HepG2 (cell line): ENCODE data around the gene CSHL1. TPM values are rescaled to one million over a fixed set of nuclear protein-coding genes. Genes with fewer than 3 reads are reported as not detected.

Source experiments
- HDAC1 ChIP-seq: sonication (generic); formaldehyde crosslinking; IDR thresholded peaks from 2 replicates; pipeline ENCODE4 v1.5.1; 2020; ENCODE audit warnings: mild to moderate bottlenecking, missing genetic modification reagents
- IRF1 ChIP-seq: sonication (generic); formaldehyde crosslinking; IDR thresholded peaks from 2 replicates; pipeline ENCODE4 v1.4.0; 2020; ENCODE audit warnings: low read depth, mild to moderate bottlenecking, missing genetic modification reagents
- MED13 ChIP-seq: sonication (generic); formaldehyde crosslinking; IDR thresholded peaks from 2 replicates; pipeline ENCODE4 v1.5.0; 2020; ENCODE audit warnings: missing genetic modification reagents
- MTA3 ChIP-seq: sonication (generic); formaldehyde crosslinking; IDR thresholded peaks from 2 replicates; pipeline ENCODE4 v1.4.0; 2020; ENCODE audit warnings: missing genetic modification reagents
- NR1H2 ChIP-seq: sonication (generic); formaldehyde crosslinking; IDR thresholded peaks from 2 replicates; pipeline ENCODE4 v1.8.1; 2022; ENCODE audit warnings: low read depth, missing genetic modification reagents, borderline replicate concordance
- RERE ChIP-seq: IDR thresholded peaks from 2 replicates; pipeline ENCODE4 v1.6.1; 2016; ENCODE audit warnings: low read depth, missing genetic modification reagents, missing compliant biosample characterization
- TEAD3 ChIP-seq: optimal IDR thresholded peaks from 2 replicates; pipeline ENCODE3; 2016; ENCODE audit warnings: borderline replicate concordance
- TFDP2 ChIP-seq: sonication (generic); formaldehyde crosslinking; IDR thresholded peaks from 2 replicates; pipeline ENCODE4 v1.4.0; 2020; ENCODE audit warnings: missing genetic modification reagents
- ZBTB40 ChIP-seq, 2 experiments: fragments of 450-650 bp in 1 of 2; sonication (generic) in 1 of 2; formaldehyde crosslinking in 1 of 2; IDR thresholded peaks; 2 replicates each; pipeline versions ENCODE4 v1.6.1 to v1.8.0; 2016 to 2022; ENCODE audit warnings: antibody characterized with exemption in 1 of 2, mild to moderate bottlenecking in 1 of 2, missing genetic modification reagents in 1 of 2
- ZFYVE20 ChIP-seq: sonication (generic); formaldehyde crosslinking; IDR thresholded peaks from 2 replicates; pipeline ENCODE4 v1.8.0; 2023; ENCODE audit warnings: low read depth, mild to moderate bottlenecking, moderate library complexity, missing genetic modification reagents, borderline replicate concordance
- ZNF552 ChIP-seq: sonication (generic); formaldehyde crosslinking; IDR thresholded peaks from 2 replicates; pipeline ENCODE4 v1.9.0; 2022; ENCODE audit warnings: missing genetic modification reagents, mild to moderate bottlenecking, borderline replicate concordance
- ZNF841 ChIP-seq: sonication (generic); formaldehyde crosslinking; IDR thresholded peaks from 2 replicates; pipeline ENCODE4 v1.8.1; 2023; ENCODE audit warnings: missing genetic modification reagents, borderline replicate concordance
- polyA plus RNA-seq, 8 experiments: library from polyadenylated mRNA; depleted of rRNA in 3 of 8; stranded (reverse) in 7 of 8; unstranded in 1 of 8; fragments of >200 nt; fragmentation: Illumina TruSeq in 4 of 8; extraction: Trizol in 4 of 8; gene quantifications; 2 replicates each; pipeline versions ENCODE4 v1.2.1 to v1.2.3, GENCODE V29; 2011 to 2016; ENCODE audit warnings: low read depth in 4 of 8, missing spikeins in 1 of 8, mixed read lengths in 1 of 8; ENCODE audit not compliant: insufficient read depth in 1 of 8
- total RNA-seq, 5 experiments: library from RNA; depleted of rRNA; stranded (reverse); fragments of >200 nt; fragmentation: Illumina TruSeq; extraction: Trizol; gene quantifications; 2 replicates each; pipeline ENCODE4 v1.2.3, GENCODE V29; 2016; ENCODE audit warnings: low read depth in 1 of 5

Gene CSHL1
- total and polyA plus RNA-seq, 2 of the 13 experiments (the other 11 are each of a cell fraction or from before 2014, with no cell fraction given): not detected

- TF ChIP-seq IRF1 (CRISPR knock-in tag): no peak
- no peak for TF ChIP-seq ZNF841 (CRISPR knock-in tag)
- no peak for TF ChIP-seq TFDP2
- TF ChIP-seq ZBTB40 (IDR thresholded peaks at IDR 0.05): no peak
- TF ChIP-seq ZBTB40 (CRISPR knock-in tag; IDR thresholded peaks at IDR 0.05): no peak
- no peak for TF ChIP-seq ZFYVE20 (CRISPR knock-in tag)
- peak; percentile 85 for TF ChIP-seq TEAD3
- TF ChIP-seq ZNF552 (CRISPR knock-in tag): no peak
- no peak for TF ChIP-seq MED13 (CRISPR knock-in tag)
- no peak for TF ChIP-seq MTA3 (CRISPR knock-in tag)
- TF ChIP-seq HDAC1 (CRISPR knock-in tag): peak; percentile 59; the same call in 1 of the 2 replicates
- no peak for TF ChIP-seq RERE (CRISPR knock-in tag)
- TF ChIP-seq NR1H2 (CRISPR knock-in tag): no peak
Observed at GRCh38 chr17:63956296-63956920, 45.4 kb upstream of the CSHL1 start (continued).
